Loucy (cell line): Measurements from ENCODE around the gene CCM2.

Experiments
- EZH2phosphoT487 ChIP-seq: fragments of 200-600 bp; IDR thresholded peaks from 2 replicates; pipeline ENCODE4 v1.6.1; 2018; ENCODE audit warnings: antibody characterized with exemption, mild to moderate bottlenecking, moderate library complexity, borderline replicate concordance
- TF ChIP-seq, protein P1 (sequence below): fragments of 200-600 bp; sonication (generic); conservative IDR thresholded peaks from 2 replicates; pipeline ENCODE4 v1.5.1; 2014; ENCODE audit warnings: mild to moderate bottlenecking, antibody characterized with exemption, low read length

- TF ChIP-seq, protein P1, sequence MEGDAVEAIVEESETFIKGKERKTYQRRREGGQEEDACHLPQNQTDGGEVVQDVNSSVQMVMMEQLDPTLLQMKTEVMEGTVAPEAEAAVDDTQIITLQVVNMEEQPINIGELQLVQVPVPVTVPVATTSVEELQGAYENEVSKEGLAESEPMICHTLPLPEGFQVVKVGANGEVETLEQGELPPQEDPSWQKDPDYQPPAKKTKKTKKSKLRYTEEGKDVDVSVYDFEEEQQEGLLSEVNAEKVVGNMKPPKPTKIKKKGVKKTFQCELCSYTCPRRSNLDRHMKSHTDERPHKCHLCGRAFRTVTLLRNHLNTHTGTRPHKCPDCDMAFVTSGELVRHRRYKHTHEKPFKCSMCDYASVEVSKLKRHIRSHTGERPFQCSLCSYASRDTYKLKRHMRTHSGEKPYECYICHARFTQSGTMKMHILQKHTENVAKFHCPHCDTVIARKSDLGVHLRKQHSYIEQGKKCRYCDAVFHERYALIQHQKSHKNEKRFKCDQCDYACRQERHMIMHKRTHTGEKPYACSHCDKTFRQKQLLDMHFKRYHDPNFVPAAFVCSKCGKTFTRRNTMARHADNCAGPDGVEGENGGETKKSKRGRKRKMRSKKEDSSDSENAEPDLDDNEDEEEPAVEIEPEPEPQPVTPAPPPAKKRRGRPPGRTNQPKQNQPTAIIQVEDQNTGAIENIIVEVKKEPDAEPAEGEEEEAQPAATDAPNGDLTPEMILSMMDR, result no peak
- TF ChIP-seq EZH2phosphoT487, result no peak
These were observed 106.8 kb downstream of the CCM2 start for GRCh38 chr7:45106820-45107219.
